Psoas muscle (tissue), 8 donors: ENCODE data around the gene VASH1. TPM values are rescaled to one million over a fixed set of nuclear protein-coding genes. Genes with fewer than 3 reads are reported as not detected.
"Not testable (repeated sequence)": the region's sequence is repeated elsewhere in the genome, so short reads cannot be mapped to it uniquely, and the experiment has no call there.

Source experiments
- ATAC-seq, 4 donors: fragments of 200-7000 bp; cut with Tn5 transposase; one replicate each; pipeline ENCODE4 v1.9.1; 2020; ENCODE audit warnings: moderate library complexity in 3 of 4, mild to moderate bottlenecking in 2 of 4
- DNase-seq, 2 donors: peaks; one replicate each; pipeline ENCODE4 v3.0.0-alpha.2; 2020
- H3K27ac ChIP-seq: fragments of 200-600 bp; one replicate; pipeline ENCODE4 v1.8.0; 2022
- H3K27me3 ChIP-seq, 3 donors: fragments of 200-600 bp in 1 of 3; one replicate each; pipeline versions ENCODE4 v1.6.1 to v1.8.0; 2013 to 2022; ENCODE audit warnings: low read length in 2 of 3, mild to moderate bottlenecking in 2 of 3, moderate library complexity in 1 of 3; ENCODE audit not compliant: insufficient read depth in 3 of 3
- H3K36me3 ChIP-seq, 2 donors: fragments of 200-600 bp in 1 of 2; one replicate each; pipeline versions ENCODE4 v1.6.1 to v1.8.0; 2013 to 2022; ENCODE audit warnings: low read depth in 1 of 2, mild to moderate bottlenecking in 1 of 2, moderate library complexity in 1 of 2; ENCODE audit not compliant: insufficient read depth in 1 of 2
- H3K4me1 ChIP-seq: fragments of 200-600 bp; one replicate; pipeline ENCODE4 v1.8.0; 2022
- H3K4me3 ChIP-seq: fragments of 200-600 bp; one replicate; pipeline ENCODE4 v1.8.0; 2022; ENCODE audit warnings: mild to moderate bottlenecking
- H3K9me3 ChIP-seq: fragments of 200-600 bp; one replicate; pipeline ENCODE4 v1.8.0; 2022
- WGBS, 3 donors: extraction: QIAGEN DNeasy Blood & Tissue Kit; methylation state at CpG; one replicate each; pipeline versions ENCODE4 v1.1.6 to v1.1.7; 2013; 5-methylcytosine and 5-hydroxymethylcytosine counted together
- intact Hi-C, 2 donors: fragments of 100-400 bp; cut with DNase I; formaldehyde crosslinking; loops; one replicate each; pipeline versions ENCODE4 v1.11.0 to v1.14.2; 2022
- polyA plus RNA-seq, 3 donors: library from polyadenylated mRNA; stranded (reverse); fragments of 200-250 nt; gene quantifications; one replicate each; pipeline ENCODE4 v1.2.3, GENCODE V29; 2013
- total RNA-seq, 4 donors: library from RNA; stranded (reverse); fragmentation: NEBNext Ultra II Directional in 2 of 4; extraction: Animal tissue kit (Norgen Biotek cat#: 25700) in 2 of 4; gene quantifications; one replicate each; pipeline versions ENCODE4 v1.2.1 to v1.2.4, GENCODE V29; 2021 to 2023
- TF ChIP-seq, protein P1 (sequence below): fragments of 200-600 bp; IDR thresholded peaks from one replicate; pipeline ENCODE4 v1.8.0; 2022; ENCODE audit warnings: antibody characterized with exemption
- donor health status: healthy with polysubstance abuse.
- donor health status: DM: no; HTN: no; CAD: no; lungs with moderate emphysema.
- donor health status: Bipolar disorder and iron deficiency.
- donor health status: healthy.
- donor health status: DM: yes; HTN: yes; CAD: no.
- donor health status: DM: no; HTN: no; CAD: no.
- donor health status: DM: no; HTN: no; CAD: no.
- donor health status: DM: yes; HTN: yes; CAD: no.

Gene VASH1
- total and polyA plus RNA-seq, 7 donors, result 1.7 to 8.2 (median 4.0) TPM

DNA sequence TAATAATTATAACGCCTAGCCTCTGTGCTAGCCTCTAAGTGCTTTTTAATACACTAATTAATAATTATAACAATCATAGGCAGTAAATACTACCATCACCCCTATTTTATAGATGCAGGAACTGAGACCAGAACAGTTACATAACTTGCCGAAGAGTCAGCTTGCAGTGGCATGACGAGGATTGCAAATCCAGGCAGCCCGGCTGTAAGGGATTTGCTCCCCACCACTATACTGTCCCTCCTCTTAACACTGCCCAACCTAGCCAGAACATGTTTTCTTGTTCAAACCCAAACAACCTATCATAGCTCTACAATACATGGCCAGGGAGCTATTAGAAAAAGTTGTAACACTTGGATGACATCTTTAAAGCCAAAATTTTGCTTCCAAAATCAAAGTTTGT, 33.9 kb upstream of the VASH1 start:
- H3K27me3 ChIP-seq, result peaks cover 0 to 8% (median 2%) of the 10 kb centered on the region in 3 donors
- intact Hi-C loops, result no loop called here
- no peak for DNase-seq
- H3K36me3 ChIP-seq, result no peaks in the 10 kb centered on the region
- WGBS, 3 donors, result 34 to 44% (median 41%) methylated on average over 4 of the region's 4 CpGs
- H3K4me3 ChIP-seq, result no peak overlapping the region
- no peaks in the 10 kb centered on the region for H3K9me3 ChIP-seq
- no peak for ATAC-seq
- TF ChIP-seq, protein P1, sequence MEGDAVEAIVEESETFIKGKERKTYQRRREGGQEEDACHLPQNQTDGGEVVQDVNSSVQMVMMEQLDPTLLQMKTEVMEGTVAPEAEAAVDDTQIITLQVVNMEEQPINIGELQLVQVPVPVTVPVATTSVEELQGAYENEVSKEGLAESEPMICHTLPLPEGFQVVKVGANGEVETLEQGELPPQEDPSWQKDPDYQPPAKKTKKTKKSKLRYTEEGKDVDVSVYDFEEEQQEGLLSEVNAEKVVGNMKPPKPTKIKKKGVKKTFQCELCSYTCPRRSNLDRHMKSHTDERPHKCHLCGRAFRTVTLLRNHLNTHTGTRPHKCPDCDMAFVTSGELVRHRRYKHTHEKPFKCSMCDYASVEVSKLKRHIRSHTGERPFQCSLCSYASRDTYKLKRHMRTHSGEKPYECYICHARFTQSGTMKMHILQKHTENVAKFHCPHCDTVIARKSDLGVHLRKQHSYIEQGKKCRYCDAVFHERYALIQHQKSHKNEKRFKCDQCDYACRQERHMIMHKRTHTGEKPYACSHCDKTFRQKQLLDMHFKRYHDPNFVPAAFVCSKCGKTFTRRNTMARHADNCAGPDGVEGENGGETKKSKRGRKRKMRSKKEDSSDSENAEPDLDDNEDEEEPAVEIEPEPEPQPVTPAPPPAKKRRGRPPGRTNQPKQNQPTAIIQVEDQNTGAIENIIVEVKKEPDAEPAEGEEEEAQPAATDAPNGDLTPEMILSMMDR, result no peak
- H3K4me1 ChIP-seq, result peaks cover 4% of the 10 kb centered on the region
- H3K27ac ChIP-seq, result peak overlapping the region; percentile 46

DNA sequence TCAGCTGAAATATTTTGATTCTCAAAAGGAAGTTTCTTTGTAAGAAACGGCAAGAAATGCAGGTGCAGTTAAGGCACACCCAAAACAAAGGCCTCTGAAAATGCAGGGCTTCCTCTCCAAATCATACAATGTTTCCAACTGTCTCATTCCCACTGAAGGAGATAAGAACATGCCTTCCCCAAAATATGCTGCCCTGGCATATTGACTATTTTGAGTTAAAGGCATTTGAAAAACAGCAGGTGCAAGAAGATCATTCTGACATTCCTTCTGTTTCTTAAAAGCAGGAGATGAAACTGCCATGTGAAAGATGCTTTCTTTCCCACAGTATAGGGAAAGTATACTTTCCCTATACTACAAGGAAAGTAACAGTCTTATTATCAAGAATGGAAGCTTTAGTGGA, 33.4 kb upstream of the VASH1 start:
- Histone ChIP-seq H3K9me3 (no peaks in the 10 kb centered on the region), H3K27ac (no peak overlapping the region), H3K4me3 (no peak overlapping the region), H3K36me3 (no peaks in the 10 kb centered on the region), H3K4me1 (peaks cover 4% of the 10 kb centered on the region), H3K27me3 (peaks cover 0 to 8% (median 2%) of the 10 kb centered on the region in 3 donors)
- 42 to 56% (median 53%) methylated on average over 1 of the region's 1 CpG for WGBS, 3 donors
- no peak for DNase-seq
- intact Hi-C loops, result no loop called here
- ATAC-seq, result no peak
- TF ChIP-seq, protein P1, result no peak

DNA sequence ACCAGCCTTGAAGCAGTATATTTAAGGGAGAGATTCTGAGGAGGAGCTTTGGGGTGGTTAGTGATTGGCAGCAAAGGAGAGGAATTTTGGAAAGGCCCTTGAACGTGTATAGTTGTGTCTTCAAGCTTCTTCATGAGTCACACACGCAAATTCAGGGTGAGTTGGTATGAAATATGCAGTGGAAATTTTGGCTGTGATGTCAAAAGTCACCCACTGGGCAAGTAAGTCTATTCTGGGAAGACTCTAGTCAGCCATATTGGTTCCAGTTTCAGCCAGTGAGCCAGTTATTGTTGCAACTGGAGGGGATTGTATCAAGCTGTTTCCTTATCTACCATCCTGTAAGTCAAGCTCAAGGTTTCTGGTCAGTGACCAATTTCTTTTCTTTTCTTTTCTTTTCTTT, 32.0 kb upstream of the VASH1 start:
- peaks cover 4% of the 10 kb centered on the region for H3K4me1 ChIP-seq
- ATAC-seq (no peak), DNase-seq (no peak)
- 85 to 90% (median 87%) methylated on average over 2 of the region's 2 CpGs for WGBS, 3 donors
- no peaks in the 10 kb centered on the region for H3K9me3 ChIP-seq
- H3K27me3 ChIP-seq, result peaks cover 0 to 8% (median 2%) of the 10 kb centered on the region in 3 donors
- TF ChIP-seq, protein P1, result no peak
- intact Hi-C loops, result no loop called here
- no peak overlapping the region for H3K4me3 ChIP-seq
- no peaks in the 10 kb centered on the region for H3K36me3 ChIP-seq
- no peak overlapping the region for H3K27ac ChIP-seq

DNA sequence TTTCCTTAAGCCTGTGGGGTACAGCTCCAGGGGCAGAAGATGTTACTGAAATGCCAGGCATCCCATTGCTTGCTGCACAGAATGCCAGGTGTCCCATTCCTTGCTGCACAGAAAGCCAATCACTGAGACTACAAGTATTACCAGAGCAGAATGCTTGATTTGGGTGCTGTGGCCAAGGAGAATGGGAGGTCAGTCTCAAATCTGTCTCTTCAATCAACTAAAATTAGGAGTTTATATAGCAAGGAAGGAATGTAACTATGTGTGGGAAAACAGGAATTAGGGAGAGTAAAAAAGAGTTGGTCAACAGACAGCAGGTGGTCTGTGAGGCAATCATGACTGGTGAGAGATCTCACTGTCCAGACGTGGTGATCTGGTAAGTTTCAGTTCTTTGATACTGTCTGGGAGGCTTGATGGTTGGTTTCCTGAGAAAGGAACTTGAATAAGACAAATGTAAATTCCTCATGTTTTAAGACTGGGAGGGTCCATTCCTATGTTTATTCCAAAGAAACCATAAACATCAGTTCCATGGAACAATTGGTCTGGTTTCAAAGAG, 31.2 kb upstream of the VASH1 start:
- H3K9me3 ChIP-seq, result no peaks in the 10 kb centered on the region
- H3K4me1 ChIP-seq, result peaks cover 4% of the 10 kb centered on the region
- H3K27ac ChIP-seq, result no peak overlapping the region
- no peaks in the 10 kb centered on the region for H3K36me3 ChIP-seq
- DNase-seq (no peak), ATAC-seq (no peak)
- H3K27me3 ChIP-seq, result peaks cover 0 to 8% (median 2%) of the 10 kb centered on the region in 3 donors
- intact Hi-C loops, result no loop called here
- WGBS, 3 donors, result 31 to 48% (median 33%) methylated on average over 1 of the region's 1 CpG
- TF ChIP-seq, protein P1, result no peak
- no peak overlapping the region for H3K4me3 ChIP-seq

DNA sequence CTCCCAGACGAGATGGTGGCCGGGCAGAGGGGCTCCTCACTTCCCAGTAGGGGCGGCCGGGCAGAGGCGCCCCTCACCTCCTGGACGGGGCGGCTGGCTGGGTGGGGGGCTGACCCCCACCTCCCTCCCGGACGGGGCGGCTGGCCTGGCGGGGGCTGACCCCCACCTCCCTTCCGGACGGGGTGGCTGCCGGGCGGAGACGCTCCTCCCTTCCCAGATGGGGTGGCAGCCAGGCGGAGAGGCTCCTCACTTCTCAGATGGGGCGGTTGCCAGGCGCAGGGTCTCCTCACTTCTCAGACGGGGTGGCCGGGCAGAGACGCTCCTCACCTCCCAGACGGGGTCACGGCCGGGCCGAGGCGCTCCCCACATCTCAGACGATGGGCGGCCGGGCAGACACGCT, 26.8 kb upstream of the VASH1 start:
- intact Hi-C loops, H3K4me1 ChIP-seq, H3K27me3 ChIP-seq, ATAC-seq, H3K4me3 ChIP-seq, H3K9me3 ChIP-seq, H3K27ac ChIP-seq, H3K36me3 ChIP-seq, DNase-seq: not testable (repeated sequence)
- WGBS, 3 donors, result 90 to 97% (median 93%) methylated on average over 17 to 30 of the region's 31 CpGs
